ENCODE results near the gene GRIA4.

- no peak for TF ChIP-seq CTCF (conservative IDR thresholded peaks at IDR 0.05 in 1 of 2, IDR thresholded peaks at IDR 0.05 in 1 of 2; ENCODE audit: low read depth in 1 of 2, low read length in 2 of 2)
- TF ChIP-seq EZH2 (IDR thresholded peaks at IDR 0.05; ENCODE audit: low read length, missing control alignments) = no peak
Measured at GRCh38 chr11:105632316-105632715, 22.4 kb downstream of the GRIA4 start.

Data from fibroblast of lung (primary cell).